GM12878 (cell line): ENCODE data around the gene ATF3. TPM values are rescaled to one million over a fixed set of nuclear protein-coding genes. Genes with fewer than 3 reads are reported as not detected.

ENCODE experiments used
- ATAC-seq: fragments of 200-7000 bp; cut with Tn5 transposase; 3 replicates; pipeline ENCODE4 v1.9.1; 2020; ENCODE audit warnings: mild to moderate bottlenecking, moderate library complexity
- BruUV-seq: library from RNA; stranded (reverse); fragments of 400-500 nt; replicated peaks from 2 replicates; lab custom pipeline; 2021; lab: Mats Ljungman, UMichigan
- CTCF ChIA-PET: fragments of 300-600 bp; sonication (Branson Sonifier 250); formaldehyde crosslinking; extraction: SDS; loops from one replicate; lab custom pipeline; 2021; ENCODE audit warnings: inconsistent platforms; lab: Yijun Ruan, JAX
- POLR2A ChIA-PET: fragments of 350-600 bp; formaldehyde crosslinking; extraction: SDS; loops from one replicate; lab custom pipeline; 2021; ENCODE audit warnings: inconsistent platforms; lab: Charles Lee
- RAD21 ChIA-PET: fragments of 300-600 bp; sonication (Branson Sonifier 250); formaldehyde crosslinking; loops from one replicate; lab custom pipeline; 2023; ENCODE audit warnings: antibody characterized with exemption; ENCODE audit not compliant: unreplicated experiment; lab: Charles Lee
- SMC1A ChIA-PET: fragments of 300-600 bp; sonication (Branson Sonifier 250); formaldehyde crosslinking; loops from one replicate; lab custom pipeline; 2023; ENCODE audit not compliant: unreplicated experiment, uncharacterized antibody; lab: Charles Lee
- DNase-seq: peaks from one replicate; pipeline ENCODE4 v3.0.0-alpha.2; 2011; ENCODE audit warnings: low read depth, low spot score
- FAIRE-seq: peaks from 3 replicates; lab custom pipeline; 2011; peaks lifted over from hg19 to GRCh38; lab: Jason Lieb, UNC
- H2AFZ ChIP-seq: 2 replicates; pipeline ENCODE4 v1.6.0; 2011; ENCODE audit warnings: low read depth, low read length, control low read depth; ENCODE audit not compliant: control insufficient read depth
- H3K27ac ChIP-seq: 2 replicates; pipeline ENCODE4 v1.5.1; 2011; ENCODE audit warnings: control low read depth; ENCODE audit not compliant: control insufficient read depth, insufficient read depth
- H3K27me3 ChIP-seq, 2 experiments: replicated peaks in 1 of 2; 2 replicates each; pipeline versions ENCODE4 v1.6.0 to v1.6.1; 2011; ENCODE audit warnings: low read length in 1 of 2; ENCODE audit not compliant: control insufficient read depth in 2 of 2, insufficient read depth in 2 of 2
- H3K36me3 ChIP-seq, 2 experiments: 2 replicates each; pipeline ENCODE4 v1.5.1; 2011; ENCODE audit warnings: low read length in 1 of 2; ENCODE audit not compliant: control insufficient read depth in 2 of 2, insufficient read depth in 2 of 2
- H3K4me1 ChIP-seq: 2 replicates; pipeline ENCODE4 v1.6.1; 2011; ENCODE audit warnings: mild to moderate bottlenecking, low read length, moderate library complexity, mixed read lengths; ENCODE audit not compliant: control insufficient read depth, insufficient read depth
- H3K4me2 ChIP-seq: 2 replicates; pipeline ENCODE4 v1.6.0; 2011; ENCODE audit warnings: control low read depth; ENCODE audit not compliant: control insufficient read depth, insufficient read depth
- H3K4me3 ChIP-seq: fragments of 200-600 bp; sonication (generic); 2 replicates; pipeline ENCODE4 v1.5.1; 2016
- H3K79me2 ChIP-seq: 2 replicates; pipeline ENCODE4 v1.6.0; 2011; ENCODE audit warnings: low read length; ENCODE audit not compliant: control insufficient read depth, insufficient read depth
- H3K9ac ChIP-seq: 2 replicates; pipeline ENCODE4 v1.8.0; 2011; ENCODE audit warnings: low read length, control low read depth, mixed read lengths; ENCODE audit not compliant: control insufficient read depth, insufficient read depth
- H3K9me3 ChIP-seq: replicated peaks from 3 replicates; pipeline ENCODE4 v1.5.1; 2011; ENCODE audit warnings: mild to moderate bottlenecking, low read length; ENCODE audit not compliant: control insufficient read depth, insufficient read depth
- H4K20me1 ChIP-seq: 2 replicates; pipeline ENCODE4 v1.6.0; 2011; ENCODE audit not compliant: control insufficient read depth, insufficient read depth
- BMI1 ChIP-seq: fragments of 450-650 bp; IDR thresholded peaks from 2 replicates; pipeline ENCODE4 v1.6.1; 2016; ENCODE audit warnings: mild to moderate bottlenecking, moderate library complexity, borderline replicate concordance
- FOS ChIP-seq: IDR thresholded peaks from 3 replicates; pipeline ENCODE4 v1.6.1; 2011; ENCODE audit warnings: borderline replicate concordance; ENCODE audit not compliant: insufficient read length; ENCODE audit errors: extremely low read depth
- GABPA ChIP-seq: IDR thresholded peaks from 2 replicates; pipeline ENCODE4 v1.6.1; 2014; ENCODE audit warnings: antibody characterized with exemption, low read depth, mild to moderate bottlenecking, inconsistent platforms
- HCFC1 ChIP-seq: fragments of 150-350 bp; IDR thresholded peaks from 2 replicates; pipeline ENCODE4 v1.6.1; 2014; ENCODE audit warnings: low read length
- HDAC6 ChIP-seq: fragments of 200-600 bp; sonication (generic); IDR thresholded peaks from one replicate; pipeline ENCODE4 v1.8.0; 2017; ENCODE audit warnings: antibody characterized with exemption; ENCODE audit not compliant: unreplicated experiment
- IRF4 ChIP-seq: IDR thresholded peaks from 2 replicates; pipeline ENCODE4 v1.6.1; 2011; ENCODE audit warnings: low read depth, low read length
- JUNB ChIP-seq: IDR thresholded peaks from 2 replicates; pipeline ENCODE4 v1.6.1; 2016; ENCODE audit warnings: antibody characterized with exemption, mild to moderate bottlenecking
- MXI1 ChIP-seq: fragments of 150-350 bp; IDR thresholded peaks from 2 replicates; pipeline ENCODE4 v1.6.1; 2011; ENCODE audit warnings: low read depth, mild to moderate bottlenecking, inconsistent platforms, low read length, improper control_type of control experiment
- NR2F1 ChIP-seq: fragments of 450-650 bp; conservative IDR thresholded peaks from 2 replicates; pipeline ENCODE4 v1.6.1; 2017; ENCODE audit warnings: mild to moderate bottlenecking
- SMAD5 ChIP-seq: IDR thresholded peaks from 2 replicates; pipeline ENCODE4 v1.6.1; 2016; ENCODE audit warnings: antibody characterized with exemption, low read depth
- SUZ12 ChIP-seq: fragments of 200-600 bp; sonication (generic); IDR thresholded peaks from one replicate; pipeline ENCODE4 v1.6.1; 2018; ENCODE audit warnings: antibody characterized with exemption, mild to moderate bottlenecking; ENCODE audit not compliant: unreplicated experiment
- TARDBP ChIP-seq: IDR thresholded peaks from 2 replicates; pipeline ENCODE4 v1.6.1; 2016; ENCODE audit warnings: borderline replicate concordance
- TBL1XR1 ChIP-seq: IDR thresholded peaks from 2 replicates; pipeline ENCODE4 v1.6.1; 2012; ENCODE audit warnings: low read depth, low read length, improper control_type of control experiment
- TCF7 ChIP-seq: IDR thresholded peaks from 2 replicates; pipeline ENCODE4 v1.6.1; 2014; ENCODE audit warnings: antibody characterized with exemption, borderline replicate concordance
- WGBS: methylation state at CpG from one replicate; pipeline ENCODE4 v1.1.6; 2016; ENCODE audit warnings: low lambda C conversion rate; ENCODE audit not compliant: insufficient replicate concordance, insufficient coverage; ENCODE audit errors: missing lambda C conversion rate; 5-methylcytosine and 5-hydroxymethylcytosine counted together
- in situ Hi-C: fragments of 300-500 bp; cut with MboI; formaldehyde crosslinking; loops from 9 replicates; pipeline ENCODE4 v1.14.3; 2018; ENCODE audit warnings: mixed read lengths
- intact Hi-C: fragments of 100-400 bp; cut with micrococcal nuclease; formaldehyde crosslinking; loops from one replicate; pipeline ENCODE4 v1.14.2; 2022; ENCODE audit not compliant: unreplicated experiment
- polyA plus RNA-seq, 11 experiments: library from polyadenylated mRNA; depleted of rRNA in 4 of 11; unstranded in 6 of 11; stranded (reverse) in 5 of 11; fragments of >200 nt; fragmentation: Nextera tagmentation in 4 of 11; fragmentation: Illumina TruSeq in 1 of 11; extraction: Ambion mirVana in 4 of 11; extraction: Trizol in 1 of 11; gene quantifications; 1 replicate in 1 of 11; 2 replicates in 10 of 11; pipeline versions ENCODE4 v1.2.1 to v1.2.3, GENCODE V29; 2011 to 2016; ENCODE audit warnings: inconsistent platforms in 2 of 11, missing spikeins in 2 of 11, low read depth in 1 of 11
- total RNA-seq, 4 experiments: library from RNA; depleted of rRNA in 3 of 4; stranded (reverse); fragments of >200 nt in 3 of 4; fragmentation: Illumina TruSeq in 1 of 4; extraction: Trizol in 1 of 4; gene quantifications; 2 replicates each; pipeline versions ENCODE4 v1.2.1 to v1.2.3, GENCODE V29; 2013 to 2021
- TF ChIP-seq, protein P1 (sequence below): fragments of 450-650 bp; IDR thresholded peaks from 2 replicates; pipeline ENCODE4 v1.6.1; 2017; ENCODE audit warnings: low read depth, mild to moderate bottlenecking, moderate library complexity
- TF ChIP-seq, protein P2 (sequence below): IDR thresholded peaks from 2 replicates; pipeline ENCODE4 v1.6.1; 2012; ENCODE audit warnings: improper control_type of control experiment, low read depth, low read length; ENCODE audit not compliant: insufficient replicate concordance
- TF ChIP-seq, protein P3 (sequence below): IDR thresholded peaks from 2 replicates; pipeline ENCODE4 v1.6.1; 2012; ENCODE audit warnings: low read depth, low read length, improper control_type of control experiment

Gene ATF3
- total and polyA plus RNA-seq, 10 of the 15 experiments (the other 5 are each of a cell fraction or from before 2014, with no cell fraction given), result 3.0 to 13.9 (median 8.3) TPM

DNA sequence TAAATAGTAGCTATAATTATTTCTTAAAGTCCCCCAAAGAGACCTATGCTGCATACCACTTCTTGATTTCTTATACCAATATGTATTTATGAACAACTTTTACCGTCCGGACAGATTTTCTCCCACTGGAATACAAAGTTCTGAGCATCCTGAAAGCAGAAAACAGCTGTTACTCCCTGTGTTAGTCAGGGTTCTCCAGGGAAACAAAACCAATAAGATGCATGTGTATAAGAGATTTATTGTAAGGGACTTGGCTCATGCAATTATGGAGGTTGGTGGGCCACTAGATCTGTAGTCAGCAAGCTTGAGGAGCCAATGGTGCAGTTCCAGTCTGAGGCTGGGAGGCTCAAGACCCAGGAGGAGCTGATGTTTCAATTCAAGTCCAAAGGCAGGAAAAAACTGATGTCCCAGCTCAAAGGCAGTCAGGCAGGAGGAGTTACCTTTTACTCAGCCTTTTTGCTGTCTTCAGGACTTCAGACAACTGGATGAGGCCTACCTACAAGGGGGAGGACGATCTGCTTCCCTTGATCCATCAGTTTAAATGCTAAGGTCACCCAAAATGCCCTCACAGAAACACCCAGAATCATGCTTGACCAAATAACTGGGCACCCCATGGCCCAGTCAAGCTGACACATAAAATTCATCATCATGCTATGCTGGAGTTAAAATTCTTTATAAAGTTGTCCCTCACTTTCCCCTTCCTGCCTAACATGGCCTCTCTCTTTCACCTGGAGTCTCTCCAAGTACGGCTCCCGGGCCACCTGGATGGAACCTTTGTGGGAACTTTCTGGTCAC lies 24.3 kb upstream of the ATF3 start:
- ChIA-PET RAD21 (no interaction called here), POLR2A (interaction anchor here (0.6 to 2.8 kb wide), 2 partner anchors 17 kb away, joined by 3 to 12 read pairs; no protein-coding TSS in a partner anchor), CTCF (interaction anchor here (2.1 kb wide), 1 partner anchor 17 kb away, joined by 8 read pairs; no protein-coding TSS in a partner anchor), SMC1A (interaction anchor here (1.0 to 6.0 kb wide), 6 partner anchors 10 to 26 kb away, joined by 3 to 50 read pairs (median 7); partner anchors contain the start of gene ATF3)
- H3K9me3 ChIP-seq, result no peaks in the 10 kb centered on the region
- H3K4me1 ChIP-seq, result peaks cover 15% of the 10 kb centered on the region
- no peaks in the 10 kb centered on the region for H4K20me1 ChIP-seq
- FAIRE-seq, result no peak
- no peaks in the 10 kb centered on the region for H3K27me3 ChIP-seq
- H3K36me3 ChIP-seq, result no peaks in the 10 kb centered on the region
- in situ Hi-C loops (no loop called here), intact Hi-C loops (no loop called here)
- no TSS peak for BruUV-seq
- H3K4me2 ChIP-seq, result no peak overlapping the region
- WGBS, result 82% methylated on average over 5 of the region's 5 CpGs
- H2AFZ ChIP-seq, result no peak overlapping the region
- H3K4me3 ChIP-seq, result no peak overlapping the region
- H3K79me2 ChIP-seq, result no peaks in the 10 kb centered on the region
- no peak overlapping the region for H3K9ac ChIP-seq
- no peak for DNase-seq
- ATAC-seq, result no peak
- H3K27ac ChIP-seq, result no peak overlapping the region
- TF ChIP-seq SMAD5 (no peak), HCFC1 (no peak), TBL1XR1 (no peak), HDAC6 (no peak), GABPA (no peak), BMI1 (no peak), SUZ12 (no peak), FOS (no peak), JUNB (no peak), IRF4 (no peak), TCF7 (no peak), TARDBP (no peak), NR2F1 (no peak), MXI1 (no peak)
- TF ChIP-seq, protein P1, sequence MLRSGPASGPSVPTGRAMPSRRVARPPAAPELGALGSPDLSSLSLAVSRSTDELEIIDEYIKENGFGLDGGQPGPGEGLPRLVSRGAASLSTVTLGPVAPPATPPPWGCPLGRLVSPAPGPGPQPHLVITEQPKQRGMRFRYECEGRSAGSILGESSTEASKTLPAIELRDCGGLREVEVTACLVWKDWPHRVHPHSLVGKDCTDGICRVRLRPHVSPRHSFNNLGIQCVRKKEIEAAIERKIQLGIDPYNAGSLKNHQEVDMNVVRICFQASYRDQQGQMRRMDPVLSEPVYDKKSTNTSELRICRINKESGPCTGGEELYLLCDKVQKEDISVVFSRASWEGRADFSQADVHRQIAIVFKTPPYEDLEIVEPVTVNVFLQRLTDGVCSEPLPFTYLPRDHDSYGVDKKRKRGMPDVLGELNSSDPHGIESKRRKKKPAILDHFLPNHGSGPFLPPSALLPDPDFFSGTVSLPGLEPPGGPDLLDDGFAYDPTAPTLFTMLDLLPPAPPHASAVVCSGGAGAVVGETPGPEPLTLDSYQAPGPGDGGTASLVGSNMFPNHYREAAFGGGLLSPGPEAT, result no peak
- TF ChIP-seq, protein P2, sequence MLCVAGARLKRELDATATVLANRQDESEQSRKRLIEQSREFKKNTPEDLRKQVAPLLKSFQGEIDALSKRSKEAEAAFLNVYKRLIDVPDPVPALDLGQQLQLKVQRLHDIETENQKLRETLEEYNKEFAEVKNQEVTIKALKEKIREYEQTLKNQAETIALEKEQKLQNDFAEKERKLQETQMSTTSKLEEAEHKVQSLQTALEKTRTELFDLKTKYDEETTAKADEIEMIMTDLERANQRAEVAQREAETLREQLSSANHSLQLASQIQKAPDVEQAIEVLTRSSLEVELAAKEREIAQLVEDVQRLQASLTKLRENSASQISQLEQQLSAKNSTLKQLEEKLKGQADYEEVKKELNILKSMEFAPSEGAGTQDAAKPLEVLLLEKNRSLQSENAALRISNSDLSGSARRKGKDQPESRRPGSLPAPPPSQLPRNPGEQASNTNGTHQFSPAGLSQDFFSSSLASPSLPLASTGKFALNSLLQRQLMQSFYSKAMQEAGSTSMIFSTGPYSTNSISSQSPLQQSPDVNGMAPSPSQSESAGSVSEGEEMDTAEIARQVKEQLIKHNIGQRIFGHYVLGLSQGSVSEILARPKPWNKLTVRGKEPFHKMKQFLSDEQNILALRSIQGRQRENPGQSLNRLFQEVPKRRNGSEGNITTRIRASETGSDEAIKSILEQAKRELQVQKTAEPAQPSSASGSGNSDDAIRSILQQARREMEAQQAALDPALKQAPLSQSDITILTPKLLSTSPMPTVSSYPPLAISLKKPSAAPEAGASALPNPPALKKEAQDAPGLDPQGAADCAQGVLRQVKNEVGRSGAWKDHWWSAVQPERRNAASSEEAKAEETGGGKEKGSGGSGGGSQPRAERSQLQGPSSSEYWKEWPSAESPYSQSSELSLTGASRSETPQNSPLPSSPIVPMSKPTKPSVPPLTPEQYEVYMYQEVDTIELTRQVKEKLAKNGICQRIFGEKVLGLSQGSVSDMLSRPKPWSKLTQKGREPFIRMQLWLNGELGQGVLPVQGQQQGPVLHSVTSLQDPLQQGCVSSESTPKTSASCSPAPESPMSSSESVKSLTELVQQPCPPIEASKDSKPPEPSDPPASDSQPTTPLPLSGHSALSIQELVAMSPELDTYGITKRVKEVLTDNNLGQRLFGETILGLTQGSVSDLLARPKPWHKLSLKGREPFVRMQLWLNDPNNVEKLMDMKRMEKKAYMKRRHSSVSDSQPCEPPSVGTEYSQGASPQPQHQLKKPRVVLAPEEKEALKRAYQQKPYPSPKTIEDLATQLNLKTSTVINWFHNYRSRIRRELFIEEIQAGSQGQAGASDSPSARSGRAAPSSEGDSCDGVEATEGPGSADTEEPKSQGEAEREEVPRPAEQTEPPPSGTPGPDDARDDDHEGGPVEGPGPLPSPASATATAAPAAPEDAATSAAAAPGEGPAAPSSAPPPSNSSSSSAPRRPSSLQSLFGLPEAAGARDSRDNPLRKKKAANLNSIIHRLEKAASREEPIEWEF, result no peak
- TF ChIP-seq, protein P3, sequence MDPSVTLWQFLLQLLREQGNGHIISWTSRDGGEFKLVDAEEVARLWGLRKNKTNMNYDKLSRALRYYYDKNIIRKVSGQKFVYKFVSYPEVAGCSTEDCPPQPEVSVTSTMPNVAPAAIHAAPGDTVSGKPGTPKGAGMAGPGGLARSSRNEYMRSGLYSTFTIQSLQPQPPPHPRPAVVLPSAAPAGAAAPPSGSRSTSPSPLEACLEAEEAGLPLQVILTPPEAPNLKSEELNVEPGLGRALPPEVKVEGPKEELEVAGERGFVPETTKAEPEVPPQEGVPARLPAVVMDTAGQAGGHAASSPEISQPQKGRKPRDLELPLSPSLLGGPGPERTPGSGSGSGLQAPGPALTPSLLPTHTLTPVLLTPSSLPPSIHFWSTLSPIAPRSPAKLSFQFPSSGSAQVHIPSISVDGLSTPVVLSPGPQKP, result no peak
